Renal cortex interstitium (tissue), 11 donors: ENCODE results near the gene KCNK15. TPM values are rescaled to one million over a fixed set of nuclear protein-coding genes. Genes with fewer than 3 reads are reported as not detected.
"Not testable (repeated sequence)": the region's sequence is repeated elsewhere in the genome, so short reads cannot be mapped to it uniquely, and the experiment has no call there.

Source experiments
- DNase-seq, 11 donors: peaks; one replicate each; pipeline ENCODE4 v3.0.0-alpha.2; 2013; ENCODE audit warnings: low read depth in 9 of 11, low spot score in 4 of 11; ENCODE audit errors: extremely low read depth in 1 of 11
- polyA plus RNA-seq, 3 donors: library from polyadenylated mRNA; unstranded; fragments of 120-200 nt; gene quantifications; one replicate each; pipeline ENCODE4 v1.2.1, GENCODE V29; 2013; ENCODE audit not compliant: insufficient read length in 3 of 3

Gene KCNK15
- polyA plus RNA-seq, 3 donors: 0.06 to 0.18 (median 0.09) TPM

- no peak for DNase-seq
Observed at GRCh38 chr20:44750081-44750805, 4.6 kb downstream of the KCNK15 start.

GRCh38 chr20:44752099-44752931 lies 6.7 kb downstream of the KCNK15 start:
- no peak for DNase-seq

DNA sequence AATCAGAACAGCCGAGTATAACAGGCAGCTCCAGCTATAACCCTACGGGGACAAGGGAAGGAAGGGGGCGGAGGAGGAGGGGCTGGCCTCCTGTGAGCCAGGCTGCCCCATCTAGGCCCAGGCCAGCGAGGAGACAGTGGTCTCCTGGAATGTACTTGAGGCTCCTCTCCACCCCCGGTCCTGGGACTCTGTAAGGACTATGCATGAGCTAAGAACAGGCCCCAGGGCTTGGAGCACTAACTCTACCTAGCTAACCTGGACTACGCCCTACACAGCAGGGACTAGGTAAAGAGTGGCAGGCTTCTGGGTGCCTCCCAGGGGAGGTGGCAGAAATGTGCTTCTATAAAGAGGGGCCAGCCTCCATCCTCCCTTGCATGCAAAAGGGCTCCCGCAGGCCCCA lies 8.9 kb downstream of the KCNK15 start:
- DNase-seq: no peak

DNA sequence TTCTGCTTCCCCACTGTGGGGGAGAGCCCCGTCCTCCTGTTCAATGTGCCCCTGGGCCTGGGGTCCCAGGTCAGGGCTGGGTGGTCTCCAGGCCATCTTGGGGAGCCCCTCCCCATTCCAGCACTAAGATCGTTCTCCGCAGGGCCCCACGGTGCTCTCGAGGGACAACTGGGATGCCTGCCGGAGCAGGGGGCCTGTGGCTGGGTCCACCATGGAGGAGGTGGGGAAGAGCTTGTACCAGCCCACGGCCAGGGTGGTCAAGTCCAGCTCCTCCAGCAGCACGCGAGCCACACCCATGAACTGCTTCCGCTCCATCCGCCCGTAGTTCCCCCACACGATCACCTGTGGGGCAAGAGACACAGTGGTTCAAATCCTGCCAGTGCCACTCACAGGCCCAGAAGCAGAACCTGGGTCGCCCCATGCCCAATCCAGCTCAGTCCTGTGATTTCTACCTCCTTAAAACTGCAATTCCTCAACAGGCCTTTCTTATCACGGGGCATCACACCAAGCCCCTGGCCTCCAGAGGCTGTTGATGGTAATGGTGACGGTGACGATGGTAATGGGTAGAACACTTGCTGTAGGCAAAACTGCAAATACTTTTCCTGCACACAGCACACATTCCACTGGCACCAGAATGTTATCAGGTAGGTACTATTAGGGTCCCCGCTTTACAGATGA lies 10.5 kb downstream of the KCNK15 start:
- no peak for DNase-seq

- DNase-seq: no peak
Observed at GRCh38 chr20:44756956-44757355, 11.3 kb downstream of the KCNK15 start.

DNA sequence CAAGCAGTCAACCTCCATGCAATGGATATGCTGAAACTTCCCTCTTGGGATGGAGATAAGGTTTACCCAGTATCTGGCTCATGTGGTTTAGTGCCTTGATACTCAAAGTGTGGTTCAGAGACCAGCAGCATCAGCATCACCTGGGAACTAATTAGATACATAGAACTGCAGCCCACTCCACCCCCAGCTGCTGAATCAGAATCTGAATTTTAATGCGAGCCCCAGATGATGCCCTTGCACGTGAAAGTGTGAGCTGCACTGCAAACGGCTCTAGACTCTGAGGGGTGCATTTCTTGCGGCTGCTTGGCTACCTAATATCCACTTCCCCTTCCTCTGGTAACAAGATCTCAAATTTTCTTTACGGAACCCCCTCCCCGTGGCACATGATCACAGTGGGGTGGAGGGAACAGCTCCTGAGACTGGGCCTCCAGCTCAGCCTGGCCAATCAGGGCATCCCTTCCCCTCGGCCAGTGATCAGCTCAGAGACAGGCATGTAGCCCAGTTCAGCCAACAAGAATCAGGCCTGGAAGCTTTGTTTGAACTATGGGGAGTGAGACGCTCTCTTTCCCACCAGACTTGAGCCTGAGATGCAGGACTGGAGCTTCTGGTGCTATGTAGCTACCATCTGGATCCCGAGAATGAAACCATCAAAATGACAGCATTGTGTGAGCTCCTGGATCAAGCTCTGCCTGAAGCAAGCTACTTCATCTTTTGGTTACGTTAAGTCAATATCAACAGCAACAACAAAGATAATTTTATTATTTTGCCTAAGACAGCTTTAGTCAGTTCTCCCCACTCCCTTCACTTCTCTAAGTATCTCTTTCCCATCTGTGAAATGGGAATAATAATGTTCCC lies 12.8 kb downstream of the KCNK15 start:
- no peak for DNase-seq

- no peak for DNase-seq
Observed at GRCh38 chr20:44759595-44759994, 13.9 kb downstream of the KCNK15 start.

GRCh38 chr20:44761423-44761822 lies 15.8 kb downstream of the KCNK15 start:
- DNase-seq: no peak

DNA sequence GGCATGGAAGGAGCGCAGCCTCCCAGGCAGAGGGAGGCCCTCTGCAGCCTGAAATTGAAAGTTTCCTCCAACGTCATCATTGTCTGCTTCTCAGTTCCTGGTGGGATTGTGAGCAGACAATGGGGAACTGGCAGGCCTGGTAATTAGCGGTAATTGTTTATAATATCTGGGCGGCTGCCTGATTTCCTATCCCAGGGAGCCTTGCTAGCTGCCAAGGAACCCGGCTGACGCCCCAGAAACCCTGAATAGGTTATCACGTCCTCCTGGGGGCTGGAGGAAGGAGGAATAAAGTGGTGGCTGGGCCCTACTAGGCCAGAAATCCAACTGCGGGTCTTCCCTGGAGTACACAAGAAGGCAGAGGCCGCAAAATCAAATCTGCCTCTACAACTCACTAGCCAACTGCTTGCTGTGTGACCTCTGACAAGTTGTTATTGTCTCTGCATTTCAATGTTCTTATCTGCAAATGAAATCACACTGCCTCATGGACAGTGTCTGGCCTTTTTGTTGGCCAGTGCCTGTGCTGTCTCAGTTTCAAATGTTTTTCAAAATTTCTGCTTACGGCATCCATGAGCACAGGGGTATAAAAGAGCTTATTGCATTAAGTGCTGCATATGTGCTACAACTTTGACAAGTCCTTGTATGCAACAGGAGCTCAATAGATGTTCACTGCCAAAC lies 16.9 kb downstream of the KCNK15 start:
- no peak for DNase-seq

DNA sequence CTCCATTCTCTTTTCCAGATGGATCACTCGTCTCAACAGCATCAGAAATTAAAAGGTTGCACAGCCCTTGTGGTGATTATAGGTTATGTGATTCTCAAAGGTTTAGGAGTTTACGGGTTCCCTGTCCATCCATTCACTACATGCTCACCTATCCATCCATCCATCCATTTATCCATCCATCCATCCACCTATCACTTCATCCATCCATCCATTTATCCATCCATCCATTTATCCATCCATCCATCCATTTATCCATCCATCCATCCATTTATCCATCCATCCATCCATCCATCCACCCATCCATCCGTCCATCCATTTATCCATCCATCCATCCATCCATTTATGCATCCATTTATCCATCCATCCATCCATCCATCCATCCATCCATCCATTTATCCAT lies 18.1 kb downstream of the KCNK15 start:
- DNase-seq: not testable (repeated sequence)

- DNase-seq: no peak
Observed at GRCh38 chr20:44765091-44765490, 19.4 kb downstream of the KCNK15 start.

- DNase-seq: no peak
Observed at GRCh38 chr20:44765701-44766347, 20.2 kb downstream of the KCNK15 start.

- no peak for DNase-seq
Observed at GRCh38 chr20:44768256-44768655, 22.6 kb downstream of the KCNK15 start.

DNA sequence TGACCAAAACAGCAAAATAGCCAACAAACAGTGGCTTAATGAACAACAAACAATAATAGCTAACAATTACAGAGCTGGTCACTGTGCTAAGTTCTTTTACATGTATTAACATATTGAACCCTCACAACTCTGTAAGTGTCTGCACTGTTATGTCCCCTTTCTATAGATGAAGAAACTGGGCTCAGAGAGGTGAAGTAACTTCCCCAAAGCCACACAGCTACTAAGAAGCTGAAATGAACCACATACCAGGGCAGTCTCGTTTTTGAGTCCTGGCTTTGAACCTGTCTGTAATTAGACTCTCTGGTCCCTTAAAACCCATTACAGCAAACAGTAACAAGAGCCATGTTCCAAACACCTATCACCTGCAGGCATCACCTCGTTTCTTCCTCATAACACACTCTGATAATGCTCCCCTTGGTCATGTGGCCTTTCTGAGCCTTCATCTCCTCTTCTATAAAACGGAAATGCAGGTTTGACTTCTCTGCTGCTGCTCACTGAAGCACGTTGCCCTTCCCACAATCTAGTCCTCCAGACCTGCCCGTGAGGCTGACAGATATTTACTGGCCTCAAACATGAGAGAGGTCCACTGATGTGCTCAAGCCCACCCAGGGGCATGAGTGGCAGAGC lies 23.3 kb downstream of the KCNK15 start:
- DNase-seq: no peak

GRCh38 chr20:44769481-44769863 lies 23.8 kb downstream of the KCNK15 start:
- DNase-seq: no peak

DNA sequence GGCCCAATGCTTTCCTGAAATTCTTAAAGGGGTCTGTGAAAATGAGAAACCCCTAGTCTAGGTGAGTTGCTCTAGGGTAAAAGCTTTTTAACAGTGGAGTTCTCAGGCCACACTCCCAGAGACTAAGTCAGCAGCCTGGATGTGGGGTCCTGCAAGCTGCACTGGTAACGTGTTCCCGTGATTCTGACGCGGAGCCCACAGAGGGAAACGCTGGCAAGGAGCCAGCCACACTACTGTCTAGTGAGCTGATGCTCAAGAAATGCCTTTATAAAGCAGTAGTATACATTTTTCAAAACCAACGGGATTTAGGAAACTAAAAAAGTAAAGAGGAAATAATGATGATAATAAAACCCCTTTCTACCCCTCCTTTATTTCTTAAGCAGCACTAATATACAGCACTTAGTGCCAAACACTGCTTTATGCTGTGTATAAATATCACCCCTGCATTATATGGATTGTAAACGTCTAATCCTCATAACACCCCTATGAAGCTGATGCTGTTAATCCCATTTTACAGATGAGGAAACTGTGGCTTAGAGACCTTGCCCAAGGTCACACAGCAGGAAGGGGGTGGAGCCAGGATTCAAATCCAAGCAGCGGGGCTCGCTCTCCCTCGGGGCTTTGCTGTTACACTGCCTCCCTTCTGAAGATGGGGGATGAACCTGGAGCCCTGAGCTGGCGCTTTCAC lies 25.0 kb downstream of the KCNK15 start:
- no peak for DNase-seq

GRCh38 chr20:44771172-44771535 lies 25.5 kb downstream of the KCNK15 start:
- DNase-seq: no peak
